Measurements from ENCODE around the gene FBLN1. TPM values are rescaled to one million over a fixed set of nuclear protein-coding genes. Genes with fewer than 3 reads are reported as not detected.

The FBLN1 gene
- total and polyA plus RNA-seq, 9 of the 15 experiments (the other 6 are each of a cell fraction or from before 2014, with no cell fraction given), result 0.66 TPM; not detected in 8

- TF ChIP-seq ZNF280B (CRISPR knock-in tag; IDR thresholded peaks at IDR 0.05), result no peak
- no peak for TF ChIP-seq MCM3 (IDR thresholded peaks at IDR 0.05)
- no peak for TF ChIP-seq TEAD2 (tag; IDR thresholded peaks at IDR 0.05)
- no peak for TF ChIP-seq ZBTB7A (IDR thresholded peaks at IDR 0.05; ENCODE audit: borderline replicate concordance, control insufficient read depth, low read depth, low read length)
These were observed 22.3 kb downstream of the FBLN1 start (continued) for GRCh38 chr22:45524966-45525365.

- H3K27me3 ChIP-seq (ENCODE audit: control insufficient read depth in 2 of 2, insufficient read depth in 2 of 2, low read length in 2 of 2), result peaks cover 16 to 67% of the 10 kb centered on the region in 2 experiments
- no peaks in the 10 kb centered on the region for H3K36me3 ChIP-seq (ENCODE audit: control insufficient read depth, insufficient read depth, low read length)
- FAIRE-seq (no peak), ATAC-seq (no peak), DNase-seq (ENCODE audit: extremely low read depth in 1 of 4, low spot score in 3 of 4) (no peak)
- H3K4me3 ChIP-seq, result no peak overlapping the region
- no peaks in the 10 kb centered on the region for H3K9me3 ChIP-seq (replicated peaks; ENCODE audit: control insufficient read depth, insufficient read depth, low read depth, low read length)
- no peaks in the 10 kb centered on the region for H3K4me1 ChIP-seq (replicated peaks in 1 of 2; ENCODE audit: control insufficient read depth in 2 of 2, insufficient read depth in 2 of 2, low read length in 2 of 2)
- H3K9me1 ChIP-seq (ENCODE audit: control insufficient read depth, insufficient read depth, low read length), result no peaks in the 10 kb centered on the region
- no peaks in the 10 kb centered on the region for H4K20me1 ChIP-seq (replicated peaks; ENCODE audit: control insufficient read depth, insufficient read depth, low read length)
- ChIA-PET CTCF (ENCODE audit: low intra/inter-chr PET ratio) (no interaction called here), POLR2A (interaction anchor here (0.6 to 1.0 kb wide), 2 partner anchors 24 to 35 kb away, joined by 3 to 4 read pairs; no protein-coding TSS in a partner anchor)
- intact Hi-C loops (cut with micrococcal nuclease) (no loop called here), in situ Hi-C loops (cut with MboI) (no loop called here)
- no TSS peak for BruUV-seq (replicated peaks)
- no peak overlapping the region for H3K9ac ChIP-seq (ENCODE audit: insufficient read depth in 1 of 2, low read depth in 2 of 2, low read length in 2 of 2)
- no peak overlapping the region for H3K4me2 ChIP-seq (ENCODE audit: insufficient read depth, low read length)
- 4% methylated on average over 10 of the region's 15 CpGs for WGBS (ENCODE audit: insufficient coverage, low coverage, missing lambda C conversion rate)
- no peaks in the 10 kb centered on the region for H3K79me2 ChIP-seq (ENCODE audit: control insufficient read depth, insufficient read depth, low read length)
- no peak overlapping the region for H3K27ac ChIP-seq (ENCODE audit: extremely low read depth, low read depth, low read length)
- H2AFZ ChIP-seq (ENCODE audit: low read depth, low read length), result no peak overlapping the region
- TF ChIP-seq ERF (CRISPR knock-in tag; IDR thresholded peaks at IDR 0.05), result no peak
- no peak for TF ChIP-seq NCOA4 (IDR thresholded peaks at IDR 0.05; ENCODE audit: partially characterized antibody)
- TF ChIP-seq USF2 (CRISPR knock-in tag; IDR thresholded peaks at IDR 0.05), result no peak
- no peak for TF ChIP-seq HMGN3 (IDR thresholded peaks at IDR 0.05; ENCODE audit: borderline replicate concordance, extremely low read depth, insufficient read length, low read depth, low read length)
- TF ChIP-seq BRF2 (IDR thresholded peaks at IDR 0.05; ENCODE audit: borderline replicate concordance, insufficient read depth, insufficient read length), result no peak
- TF ChIP-seq ZBTB43 (CRISPR knock-in tag; IDR thresholded peaks at IDR 0.05), result no peak
- no peak for TF ChIP-seq HES1 (IDR thresholded peaks at IDR 0.05; ENCODE audit: low read depth)
- no peak for TF ChIP-seq KAT2B (IDR thresholded peaks at IDR 0.05; ENCODE audit: low read depth, low read length)
- no peak for TF ChIP-seq GABPB1 (CRISPR knock-in tag; IDR thresholded peaks at IDR 0.05)
- no peak for TF ChIP-seq TAF7 (tag; IDR thresholded peaks at IDR 0.05)
- TF ChIP-seq SMARCA5 (IDR thresholded peaks at IDR 0.05), result no peak
These were observed 22.8 kb downstream of the FBLN1 start for GRCh38 chr22:45525480-45525879.

Data from K562 (cell line).